ENCODE data around the gene NUDCD2.
A peak's percentile ranks its signal among the peaks of the same experiment; 100 is the strongest.
"Not testable (repeated sequence)": the region's sequence is repeated elsewhere in the genome, so short reads cannot be mapped to it uniquely, and the experiment has no call there.

Gene NUDCD2

GRCh38 chr5:163460562-163461171, 765 bp upstream of the NUDCD2 start, which contains the start of gene HMMR:
HMMR (plus strand) TSS chr5:163460632; CDS start chr5:163460693, 61 bp downstream.
- no peak for DNase-seq (ENCODE audit: extremely low read depth, insufficient read length)
- TF ChIP-seq CTCF (IDR thresholded peaks at IDR 0.05; ENCODE audit: insufficient read depth, low read length, poor library complexity, severe bottlenecking): no peak
- Histone ChIP-seq H3K4me3 (replicated peaks; ENCODE audit: low read depth, low read length) (peak within 1 kb of the TSS; percentile 81), H3K36me3 (ENCODE audit: control insufficient read depth, insufficient read depth, low read length) (no peaks in the 10 kb centered on the region), H3K27me3 (replicated peaks; ENCODE audit: control insufficient read depth, insufficient read depth, low read length) (no peaks in the 10 kb centered on the region)

- no peaks in the 10 kb centered on the region; the same call in 1 of the 2 replicates for H3K36me3 ChIP-seq (ENCODE audit: control insufficient read depth, insufficient read depth, low read length)
These were observed 462 bp downstream of the NUDCD2 start for GRCh38 chr5:163459462-163459818.

GRCh38 chr5:163458778-163459385, 1.0 kb downstream of the NUDCD2 start:
- no peak for TF ChIP-seq CTCF (IDR thresholded peaks at IDR 0.05; ENCODE audit: insufficient read depth, low read length, poor library complexity, severe bottlenecking)
- no peak for DNase-seq (ENCODE audit: extremely low read depth, insufficient read length)
- Histone ChIP-seq H3K27me3 (replicated peaks; ENCODE audit: control insufficient read depth, insufficient read depth, low read length) (no peaks in the 10 kb centered on the region), H3K36me3 (ENCODE audit: control insufficient read depth, insufficient read depth, low read length) (no peaks in the 10 kb centered on the region; the same call in 1 of the 2 replicates), H3K4me3 (replicated peaks; ENCODE audit: low read depth, low read length) (peak overlapping the region; percentile 81)

More at GRCh38 chr5:163459462-163459818, 462 bp downstream of the NUDCD2 start:
- Histone ChIP-seq H3K27me3 (replicated peaks; ENCODE audit: control insufficient read depth, insufficient read depth, low read length) (no peaks in the 10 kb centered on the region), H3K4me3 (replicated peaks; ENCODE audit: low read depth, low read length) (peak overlapping the region; percentile 81)
- no peak for TF ChIP-seq CTCF (IDR thresholded peaks at IDR 0.05; ENCODE audit: insufficient read depth, low read length, poor library complexity, severe bottlenecking)
- no peak for DNase-seq (ENCODE audit: extremely low read depth, insufficient read length)

GRCh38 chr5:163456840-163457239, 3.1 kb downstream of the NUDCD2 start:
- H3K4me3 ChIP-seq (replicated peaks; ENCODE audit: low read depth, low read length): no peak overlapping the region
- no peaks in the 10 kb centered on the region; the same call in 1 of the 2 replicates for H3K36me3 ChIP-seq (ENCODE audit: control insufficient read depth, insufficient read depth, low read length)
- no peak for DNase-seq (ENCODE audit: extremely low read depth, insufficient read length)
- H3K27me3 ChIP-seq (replicated peaks; ENCODE audit: control insufficient read depth, insufficient read depth, low read length): no peaks in the 10 kb centered on the region
- TF ChIP-seq CTCF (IDR thresholded peaks at IDR 0.05; ENCODE audit: insufficient read depth, low read length, poor library complexity, severe bottlenecking): no peak

GRCh38 chr5:163456029-163456589, 3.8 kb downstream of the NUDCD2 start:
- no peaks in the 10 kb centered on the region; the same call in none of the 2 replicates for H3K36me3 ChIP-seq (ENCODE audit: control insufficient read depth, insufficient read depth, low read length)
- no peak for DNase-seq (ENCODE audit: extremely low read depth, insufficient read length)
- no peak overlapping the region for H3K4me3 ChIP-seq (replicated peaks; ENCODE audit: low read depth, low read length)
- no peaks in the 10 kb centered on the region for H3K27me3 ChIP-seq (replicated peaks; ENCODE audit: control insufficient read depth, insufficient read depth, low read length)
- TF ChIP-seq CTCF (IDR thresholded peaks at IDR 0.05; ENCODE audit: insufficient read depth, low read length, poor library complexity, severe bottlenecking): no peak

GRCh38 chr5:163455406-163455805, 4.5 kb downstream of the NUDCD2 start:
- not testable (repeated sequence) for H3K36me3 ChIP-seq (ENCODE audit: control insufficient read depth, insufficient read depth, low read length); H3K27me3 ChIP-seq (replicated peaks; ENCODE audit: control insufficient read depth, insufficient read depth, low read length); H3K4me3 ChIP-seq (replicated peaks; ENCODE audit: low read depth, low read length); DNase-seq (ENCODE audit: extremely low read depth, insufficient read length)
